GM21360 (cell line): ENCODE measurements around the gene PIGC.
"Not testable (repeated sequence)": the region's sequence is repeated elsewhere in the genome, so short reads cannot be mapped to it uniquely, and the experiment has no call there.

Source experiments
- ATAC-seq: cut with Tn5 transposase; IDR thresholded peaks from one replicate; pipeline ENCODE4 v1.9.1; 2021; ENCODE audit warnings: mild to moderate bottlenecking, moderate library complexity; ENCODE audit not compliant: unreplicated experiment

Gene PIGC

DNA sequence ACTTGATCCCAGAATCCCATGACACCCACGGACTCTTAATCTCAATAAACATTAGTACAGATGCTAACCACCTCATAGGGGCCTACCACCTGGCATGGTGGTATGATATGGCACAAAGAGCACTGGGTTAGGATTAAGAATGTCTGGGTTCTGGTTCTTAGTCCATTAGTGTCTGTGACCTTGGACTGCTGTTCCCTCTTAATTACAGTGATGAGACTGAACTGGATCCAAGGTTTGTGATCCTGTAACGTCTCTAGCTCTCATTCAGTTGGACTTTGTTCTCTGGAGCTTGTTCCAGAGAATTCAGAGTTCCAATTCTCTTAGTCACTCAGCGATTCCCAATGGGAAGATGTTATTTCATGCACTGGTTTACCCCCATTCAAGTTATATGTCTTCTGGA is 23.6 kb upstream of the PIGC start:
- ATAC-seq = no peak

DNA sequence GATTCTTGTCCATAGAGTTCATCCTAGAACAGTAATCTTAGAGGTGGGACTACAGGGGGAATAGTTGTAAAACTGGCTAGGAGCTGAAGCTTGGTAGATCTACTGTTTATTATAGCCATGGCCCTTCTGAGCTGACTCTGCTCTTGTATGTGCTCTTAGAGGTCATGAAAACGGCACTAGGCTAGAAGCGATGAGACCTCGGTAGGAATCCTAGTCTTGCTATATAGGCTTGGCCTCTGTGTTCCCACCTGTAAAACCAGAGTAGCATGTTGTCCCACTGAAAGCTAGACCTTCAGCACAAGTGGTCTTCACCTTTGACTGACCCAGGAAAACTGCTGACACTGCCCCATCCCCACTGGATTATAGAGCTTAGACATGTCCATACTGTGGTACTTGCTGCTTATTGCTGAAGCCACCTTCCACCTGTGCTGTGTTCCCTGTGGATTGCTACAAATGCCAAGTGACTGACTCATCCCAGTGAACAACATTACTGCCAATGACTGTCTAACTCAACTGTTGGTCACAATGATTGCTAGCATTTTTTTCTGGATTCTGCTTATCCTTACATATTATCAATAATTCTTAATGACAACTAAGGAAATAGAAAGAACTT is 23.0 kb upstream of the PIGC start:
- ATAC-seq = no peak

DNA sequence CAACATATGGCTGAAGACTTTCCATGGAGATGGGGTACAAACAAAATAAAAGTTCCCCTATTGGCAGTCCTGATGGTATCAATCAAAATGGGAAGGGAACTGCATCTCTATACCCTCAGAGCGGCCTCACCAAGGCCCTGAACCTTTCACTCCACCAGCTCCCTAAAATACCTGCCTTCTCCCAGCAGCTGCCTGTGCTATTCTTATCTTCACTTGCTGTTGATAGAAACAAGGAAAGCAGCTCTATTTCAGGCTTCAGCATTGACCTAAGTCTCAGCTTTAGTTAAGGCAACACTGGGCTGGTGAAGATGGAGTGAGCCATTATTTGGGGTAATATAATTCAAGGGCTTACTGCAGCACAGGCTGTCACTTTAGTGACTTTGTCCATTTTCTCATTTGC is 21.7 kb upstream of the PIGC start:
- no peak for ATAC-seq

DNA sequence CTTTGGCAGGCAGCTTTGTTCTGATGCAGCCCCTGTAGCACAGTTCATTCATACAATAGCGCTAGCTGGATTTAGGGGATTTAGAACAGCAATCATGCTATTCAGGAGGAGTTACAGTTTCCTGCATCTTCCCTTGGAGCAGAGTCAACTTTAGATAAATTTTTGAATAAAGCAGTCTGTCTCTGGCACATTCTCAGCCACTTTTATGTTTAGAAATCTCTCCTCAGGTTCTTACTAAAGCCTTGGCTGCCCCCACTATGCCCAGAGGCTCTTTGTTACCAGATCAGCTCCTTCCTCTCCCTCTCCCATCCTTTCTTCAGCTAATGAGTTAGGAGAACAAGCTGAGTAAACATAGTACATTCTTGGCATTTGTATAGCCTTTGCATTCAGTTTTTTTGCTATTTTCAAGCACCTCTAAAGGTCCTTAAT is 17.0 kb upstream of the PIGC start:
- no peak for ATAC-seq

DNA sequence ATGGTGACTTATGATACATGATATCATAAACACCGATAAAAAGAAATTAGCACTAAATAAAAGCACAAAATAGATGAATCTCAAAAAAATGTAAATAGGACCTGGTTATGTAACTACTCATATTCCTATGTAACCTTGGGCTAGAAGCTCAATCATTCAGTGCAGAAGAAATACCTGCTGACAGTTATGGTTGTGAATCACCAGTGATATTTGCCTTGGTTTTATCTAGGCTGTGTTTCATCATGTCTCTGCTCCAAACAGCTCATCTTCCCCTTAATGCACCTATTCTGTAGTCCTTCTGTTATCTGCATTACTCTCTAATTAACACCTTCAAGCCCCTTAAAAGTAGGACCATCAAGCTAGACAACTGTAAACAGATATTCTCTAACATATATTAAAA is 16.3 kb upstream of the PIGC start:
- ATAC-seq = no peak

DNA sequence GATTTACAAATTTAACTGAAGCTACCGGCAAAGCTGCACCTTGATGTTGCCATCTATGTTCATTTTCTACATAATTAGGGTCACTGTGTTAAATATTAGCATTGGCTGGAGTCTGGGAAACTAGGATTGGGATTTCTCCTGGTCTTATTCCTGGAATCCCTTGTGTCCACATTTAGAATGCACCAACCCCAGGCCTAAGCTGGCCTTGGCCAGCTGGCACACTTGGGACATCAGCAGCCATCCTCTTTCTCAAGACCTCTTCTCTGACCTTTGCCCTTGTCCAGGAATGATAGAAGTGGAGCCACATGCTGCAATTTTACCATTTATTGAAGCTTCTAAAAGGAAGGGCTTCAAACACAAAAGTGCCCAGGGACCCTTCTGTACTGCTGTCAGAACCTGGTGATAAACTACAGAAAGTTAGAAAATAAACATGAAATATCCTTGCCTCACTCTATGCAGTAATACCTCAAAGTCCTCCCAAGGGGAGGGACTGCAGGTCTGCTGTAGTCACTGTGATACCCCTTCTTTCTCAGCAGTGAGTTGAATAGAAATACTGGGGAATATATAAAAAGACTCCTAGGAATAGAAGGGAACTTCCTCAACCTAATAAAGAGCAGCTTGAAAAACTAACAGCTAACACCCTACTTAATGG is 13.7 kb upstream of the PIGC start:
- ATAC-seq = no peak

DNA sequence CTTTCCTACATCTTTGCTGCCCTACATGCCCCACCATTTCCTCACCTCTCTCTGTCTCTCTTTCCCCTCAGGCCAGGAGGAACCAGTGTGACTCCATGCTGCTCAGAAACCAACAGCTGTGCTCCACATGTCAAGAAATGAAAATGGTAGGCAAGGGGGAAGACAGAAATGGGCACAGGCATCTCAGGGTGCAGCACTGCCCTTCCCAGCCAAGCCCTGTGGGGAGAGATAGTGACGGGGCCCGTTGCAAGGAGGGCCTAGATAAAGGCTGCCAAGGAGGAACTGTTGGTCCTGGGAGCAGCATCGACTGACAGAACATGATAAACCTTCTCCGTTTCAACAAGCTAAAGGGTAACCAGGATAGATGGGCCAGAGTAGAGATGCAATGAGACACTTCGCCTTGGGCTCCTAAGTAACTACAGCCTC is 12.5 kb upstream of the PIGC start:
- no peak for ATAC-seq

DNA sequence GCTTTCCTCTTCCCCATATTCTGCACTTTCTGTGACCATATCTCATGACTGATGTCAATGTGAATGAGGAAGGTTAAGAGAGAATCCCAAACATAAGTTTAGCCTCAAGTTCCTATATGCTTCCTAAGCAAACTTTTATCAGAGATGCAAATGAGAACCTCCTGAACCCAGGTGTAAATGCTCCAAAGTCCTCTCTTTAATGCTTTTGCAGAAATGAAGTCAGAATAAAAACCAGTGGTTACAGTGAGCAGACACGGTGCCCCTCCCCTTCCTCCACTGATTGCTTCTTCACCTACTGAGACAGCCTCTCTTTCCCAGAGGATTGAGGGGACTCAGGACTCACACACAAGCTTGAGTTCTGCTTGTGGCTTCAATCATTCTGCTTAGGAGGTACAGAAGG is 11.6 kb upstream of the PIGC start:
- no peak for ATAC-seq

DNA sequence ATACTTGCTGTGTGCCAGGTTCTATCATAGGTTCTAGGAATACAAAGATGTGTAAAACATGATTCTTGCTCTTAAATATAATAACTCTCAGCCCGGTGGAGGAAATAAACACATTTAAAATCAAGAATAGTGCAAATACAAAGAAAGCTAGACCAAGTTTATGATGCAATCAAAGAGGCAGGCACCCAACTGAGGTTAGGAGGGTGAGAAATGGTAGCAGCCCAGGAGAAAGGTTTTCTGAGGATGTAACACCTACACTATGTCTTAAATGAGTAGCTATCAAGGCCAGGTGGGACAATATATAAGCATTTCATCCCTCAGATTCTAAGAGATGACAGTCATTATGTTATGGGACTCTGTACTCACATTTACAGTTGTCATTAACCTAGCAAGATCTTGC is 9.7 kb upstream of the PIGC start:
- no peak for ATAC-seq

DNA sequence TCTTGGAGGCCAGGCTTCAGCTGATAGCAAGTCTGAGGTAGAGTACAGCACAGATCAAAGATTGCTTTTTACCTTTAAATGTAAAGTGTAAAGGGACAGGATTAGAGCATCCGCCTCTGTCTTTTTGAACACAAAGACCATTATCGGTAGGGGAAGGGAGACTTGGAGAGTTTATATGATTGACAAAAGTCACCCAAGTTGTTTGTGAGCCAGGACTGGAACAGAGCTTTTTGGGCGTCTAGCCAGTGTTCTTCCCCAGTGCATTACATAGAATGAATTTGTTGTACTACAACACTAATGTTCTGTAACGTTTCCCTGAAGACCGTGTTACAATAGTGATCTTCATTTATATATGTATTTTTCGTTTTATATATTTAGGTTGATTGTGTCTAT is 9.3 kb upstream of the PIGC start:
- ATAC-seq = no peak

DNA sequence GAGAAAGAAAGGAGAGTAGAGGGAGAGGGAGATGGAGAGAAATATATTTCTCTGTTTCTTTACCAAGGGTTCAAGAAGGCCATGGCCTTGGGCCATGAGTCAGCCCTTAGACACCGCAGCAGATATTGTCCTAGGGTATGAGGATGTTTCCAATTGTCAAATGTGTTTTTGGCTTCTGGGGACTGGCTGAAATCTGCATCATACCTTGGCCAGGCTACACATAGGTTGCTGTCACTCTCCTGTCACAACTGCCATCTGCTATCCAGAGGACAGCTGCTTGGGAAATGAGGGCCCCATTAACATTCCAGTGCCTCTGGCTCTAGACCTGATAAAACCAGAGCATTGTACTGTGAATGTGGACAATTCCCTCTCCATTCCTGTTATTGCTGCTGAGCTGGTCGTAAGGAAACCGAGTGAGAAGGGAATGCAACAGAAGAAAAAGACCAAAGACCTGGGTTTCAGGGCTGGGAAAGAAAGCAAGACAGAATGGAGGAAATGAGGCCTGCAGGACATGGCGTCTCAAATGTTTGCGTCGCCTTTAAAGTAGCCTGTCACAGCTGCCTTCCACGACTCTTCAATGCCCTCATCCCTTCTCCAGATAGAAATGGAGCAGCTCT is 8.8 kb upstream of the PIGC start:
- ATAC-seq = no peak

DNA sequence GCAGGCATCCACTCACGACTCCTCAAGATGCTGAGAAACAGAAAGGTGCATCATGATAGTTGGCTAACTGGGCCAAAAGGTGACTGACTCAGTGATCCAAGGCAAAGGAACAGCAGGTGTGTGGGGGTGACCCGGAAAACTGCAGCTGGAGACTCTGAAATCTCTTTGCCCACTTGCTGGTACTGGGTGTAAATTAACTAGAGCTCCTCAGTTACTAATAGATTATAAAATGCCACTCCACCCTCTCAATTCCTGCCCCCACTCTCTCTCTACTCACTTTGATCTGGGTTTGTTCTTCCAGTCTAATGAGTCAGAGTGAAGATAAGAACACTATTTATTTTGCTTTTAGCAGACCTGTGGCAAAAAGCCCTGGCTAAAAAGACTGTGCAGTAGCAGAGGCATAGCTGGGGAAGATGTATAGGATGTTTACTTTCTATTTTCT is 7.2 kb upstream of the PIGC start:
- ATAC-seq = no peak

DNA sequence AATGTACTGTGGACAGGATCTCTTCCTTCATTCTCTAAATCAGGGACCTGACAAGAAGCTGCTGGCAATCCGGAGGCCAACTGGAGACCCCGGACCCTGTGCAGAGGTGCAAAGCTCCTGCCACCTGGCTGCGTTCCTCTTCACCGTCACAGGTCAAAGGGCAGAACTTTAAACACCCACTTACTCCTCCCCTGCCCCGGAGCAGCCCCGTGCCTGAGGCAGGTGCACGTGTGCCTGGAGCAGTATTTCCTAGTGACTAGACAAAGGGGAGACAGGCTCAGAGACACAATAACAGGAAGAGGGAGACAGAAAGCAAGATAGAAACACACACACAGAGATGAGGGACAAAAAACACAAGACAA is 6.6 kb upstream of the PIGC start:
- ATAC-seq = no peak

DNA sequence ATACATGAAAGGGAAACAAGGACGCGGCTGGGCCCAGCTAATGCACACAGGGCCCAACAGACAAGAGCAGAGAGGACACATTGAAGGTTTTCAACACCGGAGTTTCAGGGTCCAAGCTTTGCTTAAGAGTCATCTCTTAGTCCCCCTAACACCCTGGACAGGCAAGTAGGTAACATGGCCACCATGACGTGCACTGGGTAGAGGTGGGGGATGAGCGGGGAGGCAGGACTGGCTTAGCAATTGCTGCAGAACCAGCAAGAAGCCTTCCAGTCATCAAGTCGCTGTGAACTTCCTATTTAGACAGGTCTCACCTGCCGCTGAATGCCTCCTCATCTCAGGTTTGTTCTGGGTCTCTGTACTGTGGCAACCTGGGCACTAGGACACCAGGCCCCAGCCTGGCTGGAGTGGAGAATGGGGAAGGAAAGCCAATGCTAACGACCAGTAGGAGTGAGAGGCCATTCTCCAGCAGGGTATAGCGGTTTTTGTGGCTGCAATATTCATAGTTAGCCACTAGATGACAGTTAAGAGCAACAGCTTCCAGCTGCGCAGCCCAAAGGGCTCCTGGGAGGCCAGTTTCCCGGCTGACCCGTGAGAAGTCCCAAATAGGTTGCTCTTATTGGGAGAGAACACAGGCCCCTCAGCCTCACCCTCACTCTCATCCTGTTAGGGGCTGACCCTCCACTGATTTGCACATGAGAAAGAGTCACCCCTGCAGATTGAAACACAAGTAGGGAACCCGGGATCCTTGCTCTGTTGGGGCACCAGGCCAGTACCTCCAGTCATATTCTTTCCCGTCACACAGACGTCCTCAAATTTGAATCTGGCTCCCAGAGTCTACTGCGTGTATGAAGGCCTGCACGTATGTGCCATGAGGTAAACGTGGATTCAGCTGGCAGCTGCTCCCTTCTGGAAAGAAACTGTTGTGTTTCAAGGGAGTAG is 6.0 kb upstream of the PIGC start:
- ATAC-seq = peak; percentile 68

DNA sequence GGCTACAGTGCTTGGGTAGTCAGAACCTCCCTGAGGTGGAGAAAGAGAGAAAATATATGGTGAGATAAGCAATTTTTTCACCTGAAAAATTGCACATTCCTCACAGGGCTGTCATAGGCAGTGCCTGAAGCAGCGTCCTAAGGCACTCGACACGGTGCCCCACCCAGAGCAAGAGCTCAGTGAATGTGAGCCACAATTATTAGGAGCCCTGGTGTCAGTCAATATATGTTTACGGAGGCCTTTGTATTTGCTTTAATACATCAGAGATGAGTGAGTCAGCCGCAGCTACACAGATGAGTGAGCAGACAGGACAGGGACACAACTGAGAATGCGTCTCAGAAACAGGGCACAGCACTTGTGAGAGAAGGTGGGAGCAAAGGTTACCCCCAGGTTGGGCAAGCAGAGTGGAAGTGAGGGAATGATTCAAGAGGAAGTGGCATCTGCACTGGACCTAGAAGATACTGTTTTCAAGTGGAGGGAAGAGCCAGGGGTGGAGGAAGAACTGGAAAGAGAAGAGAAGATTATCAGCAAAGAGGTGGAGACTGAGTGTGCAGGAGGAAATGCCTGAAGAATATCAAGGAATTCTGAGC is 5.2 kb upstream of the PIGC start:
- no peak for ATAC-seq

DNA sequence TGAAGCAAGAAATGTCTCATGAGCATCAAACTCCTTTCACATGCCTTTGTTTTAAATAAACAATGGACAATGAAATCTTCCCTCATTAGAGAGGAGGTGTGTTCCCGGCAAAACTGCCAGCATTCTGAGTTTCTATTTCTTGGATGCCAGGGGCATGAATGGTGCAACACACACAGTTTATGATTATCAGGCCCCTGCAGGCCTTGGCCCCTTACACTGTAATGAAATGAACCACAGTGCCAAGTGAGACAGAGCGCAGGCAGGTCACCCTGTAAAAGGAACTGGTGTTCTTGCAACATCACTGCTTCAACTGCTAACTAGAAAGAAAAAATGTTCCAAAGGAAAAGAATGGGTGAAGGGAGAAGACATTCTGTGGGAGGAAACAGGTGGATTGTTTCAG is 3.8 kb upstream of the PIGC start:
- no peak for ATAC-seq

DNA sequence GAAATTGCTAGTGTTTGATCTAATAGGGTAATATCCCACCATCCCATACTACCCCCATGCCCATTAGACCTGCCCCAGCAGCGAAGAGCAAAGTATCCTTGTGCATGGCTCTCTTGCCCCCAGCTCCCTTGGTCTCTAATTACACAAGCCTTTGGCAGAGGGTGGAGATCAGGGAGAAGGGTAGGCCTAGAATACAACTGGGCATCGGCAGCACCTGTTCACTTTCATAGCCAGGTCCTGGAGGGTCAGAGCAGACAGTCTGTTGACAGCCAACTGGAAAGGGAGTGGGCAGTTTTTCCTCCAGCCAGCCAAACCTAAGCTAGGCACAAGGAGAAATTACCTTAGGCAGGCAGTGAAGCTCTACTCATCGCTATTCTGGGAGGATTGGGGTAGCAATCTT is 2.7 kb upstream of the PIGC start:
- ATAC-seq = no peak

DNA sequence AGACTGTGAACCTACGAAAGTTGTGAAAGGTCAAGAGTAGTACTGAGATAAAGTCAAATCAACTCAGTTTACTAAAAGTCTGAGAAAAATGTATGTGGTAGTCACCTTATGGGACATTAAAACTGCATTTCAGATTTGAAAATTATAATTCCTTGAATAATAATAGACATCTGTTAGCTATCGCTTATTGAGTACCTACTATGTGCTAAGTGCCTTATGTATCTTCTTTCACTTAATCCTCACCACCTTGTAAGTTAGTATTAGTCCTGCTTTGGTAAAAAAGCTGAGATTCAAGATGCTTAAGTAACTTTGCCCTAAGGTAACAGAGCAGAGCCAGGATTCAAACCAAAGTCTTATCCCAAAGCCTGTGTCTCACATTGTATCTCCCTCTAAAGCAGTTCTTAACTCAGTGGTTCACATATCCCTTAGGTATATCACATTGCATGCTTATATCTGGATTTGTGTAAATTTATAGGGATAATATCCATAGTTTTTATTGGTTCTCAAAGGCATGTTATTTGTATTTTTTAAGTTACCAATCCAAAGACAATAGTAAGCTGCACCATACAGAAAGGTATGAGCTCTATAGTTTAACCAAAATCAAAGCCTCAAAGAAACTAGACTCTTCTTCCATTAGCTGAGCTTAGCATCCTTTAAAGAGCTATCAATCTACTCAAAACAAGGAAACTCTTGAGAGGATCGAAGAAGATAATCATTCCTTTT is 865 bp downstream of the PIGC start:
- ATAC-seq = no peak

DNA sequence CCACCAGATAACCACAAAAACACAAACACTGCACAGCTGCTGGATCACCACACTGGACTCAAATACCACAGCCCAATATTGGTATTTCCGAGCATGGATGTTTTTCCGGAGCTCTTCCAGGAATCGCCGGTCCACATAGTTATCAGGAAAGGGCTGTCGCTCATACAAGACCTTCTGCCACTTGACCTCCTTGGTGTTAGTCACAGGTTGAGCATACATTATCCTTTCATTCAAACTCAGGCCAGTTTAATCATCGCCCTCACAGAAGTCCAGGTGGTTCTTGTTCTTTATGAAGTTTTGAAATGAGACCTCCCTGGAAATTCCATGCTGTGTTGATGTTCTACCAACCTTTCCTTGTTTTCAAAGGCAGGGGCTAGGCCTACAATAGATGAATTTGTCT is 1.5 kb downstream of the PIGC start:
- no peak for ATAC-seq

DNA sequence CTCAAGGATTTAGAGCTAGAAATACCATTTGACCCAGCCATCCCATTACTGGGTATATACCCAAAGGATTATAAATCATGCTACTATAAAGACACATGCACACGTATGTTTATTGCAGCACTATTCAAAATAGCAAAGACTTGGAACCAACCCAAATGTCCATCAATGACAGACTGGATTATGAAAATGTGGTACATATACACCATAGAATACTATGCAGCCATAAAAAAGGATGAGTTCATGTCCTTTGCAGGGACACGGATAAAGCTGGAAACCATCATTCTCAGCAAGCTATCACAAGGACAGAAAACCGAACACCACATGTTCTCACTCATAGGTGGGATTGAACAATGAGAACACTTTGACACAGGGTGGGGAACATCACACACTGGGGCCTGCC is 6.7 kb downstream of the PIGC start:
- ATAC-seq = not testable (repeated sequence)
